CD4-positive, alpha-beta T cell treated with Interleukin-4 for 1 hour (primary cell): ENCODE results near the gene TRAP1.
A peak's percentile ranks its signal among the peaks of the same experiment; 100 is the strongest.

Source experiments
- DNase-seq, 2 donors: peaks; one replicate each; pipeline ENCODE4 v3.0.0-alpha.2; 2020 to 2022

The TRAP1 gene

DNA sequence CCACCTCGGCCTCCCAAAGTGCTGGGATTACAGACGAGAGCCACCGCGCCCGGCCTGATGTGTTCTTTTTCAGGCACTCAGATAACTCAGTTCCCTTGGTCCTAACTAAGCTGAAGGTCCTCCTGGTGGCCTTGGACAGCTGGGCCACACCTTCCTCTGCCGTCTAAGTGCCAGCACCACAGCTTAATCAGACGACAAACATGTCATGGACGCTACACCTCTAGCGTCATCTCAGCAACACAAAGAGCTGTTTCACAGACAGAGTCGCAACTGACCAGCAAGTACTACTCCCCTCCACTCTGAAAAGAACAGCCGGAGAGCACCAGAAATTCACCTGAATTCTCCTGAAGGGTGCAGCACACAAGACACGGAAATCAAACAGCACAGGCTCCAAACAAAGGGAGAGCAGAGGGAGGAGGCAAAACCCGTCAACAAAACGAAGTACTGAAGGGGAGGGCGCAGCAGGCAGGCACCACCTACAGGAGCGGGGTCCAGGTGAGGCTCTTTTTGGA lies 4.4 kb downstream of the TRAP1 start:
- no peak for DNase-seq

DNA sequence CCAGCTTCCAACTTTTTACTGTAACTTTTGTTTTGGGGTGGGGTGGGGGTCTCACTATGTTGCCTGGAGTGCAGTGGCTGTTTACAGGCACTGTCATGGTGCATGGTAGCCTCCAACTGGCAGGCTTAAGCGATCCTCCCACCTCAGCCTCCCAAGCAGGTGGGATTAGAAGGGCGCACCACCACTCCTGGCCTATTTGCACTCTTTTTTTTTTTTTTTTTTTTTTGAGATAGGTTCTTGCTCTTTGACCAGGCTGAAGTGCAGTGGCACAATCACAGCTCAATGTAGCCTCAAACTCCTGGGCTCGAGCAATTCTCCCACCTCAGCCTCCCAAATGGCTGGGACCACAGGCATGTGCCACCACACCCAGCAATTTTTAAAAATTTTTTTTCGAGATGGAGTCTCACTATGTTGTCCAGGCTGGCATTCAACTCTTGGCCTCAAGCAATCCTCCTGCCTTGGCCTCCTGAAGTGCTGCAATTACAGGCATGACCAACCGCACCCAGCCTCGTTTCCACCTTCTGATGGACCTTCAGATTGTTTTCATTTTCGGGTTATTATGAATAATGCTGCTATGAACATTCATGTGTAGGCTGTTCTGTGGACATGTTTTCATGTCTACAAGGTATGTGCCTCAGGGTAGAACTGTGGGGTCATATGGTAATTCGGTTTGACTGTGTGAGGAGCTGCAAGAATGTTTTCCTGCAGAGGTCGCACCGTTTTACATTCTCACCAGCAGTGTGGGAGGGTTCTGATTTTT lies 10.9 kb downstream of the TRAP1 start:
- no peak for DNase-seq

DNA sequence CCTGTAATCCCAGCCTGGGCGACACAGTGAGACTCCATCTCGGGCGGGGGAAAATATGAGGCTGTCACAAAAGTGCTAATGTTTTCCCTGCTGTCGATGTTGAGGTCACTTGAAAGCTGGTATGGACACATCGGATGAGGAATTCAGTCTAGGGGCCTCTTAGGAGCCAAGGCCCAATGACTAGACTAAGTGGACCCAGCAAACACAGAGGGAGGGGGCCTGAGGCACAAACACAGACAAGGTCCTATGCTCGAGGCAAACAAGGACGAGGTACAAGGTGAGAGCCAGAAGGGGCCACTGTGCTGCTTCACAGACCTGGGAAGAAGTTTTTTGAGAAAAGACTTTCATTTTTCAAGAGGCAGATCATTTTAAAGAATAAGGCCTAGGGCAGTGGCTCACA lies 15.2 kb downstream of the TRAP1 start:
- no peak for DNase-seq

DNA sequence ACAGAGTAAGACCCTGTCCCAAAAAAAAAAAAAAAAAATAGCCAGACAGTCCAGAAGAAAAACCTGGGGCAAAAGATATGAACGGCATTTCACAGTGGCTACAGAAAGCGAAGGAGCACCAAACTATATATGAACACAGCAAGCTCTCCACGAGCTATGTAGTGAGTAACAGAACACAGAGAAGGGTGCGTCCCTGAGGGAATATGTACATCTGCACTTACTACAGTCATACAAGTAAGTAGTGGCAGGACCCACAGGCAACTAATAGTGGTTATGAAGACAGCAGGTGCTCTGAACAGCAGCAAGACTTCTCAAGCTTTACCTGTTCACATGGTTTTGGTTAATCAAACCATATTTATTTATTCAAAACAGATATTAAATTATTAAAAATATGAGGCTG lies 15.8 kb downstream of the TRAP1 start:
- no peak for DNase-seq

DNA sequence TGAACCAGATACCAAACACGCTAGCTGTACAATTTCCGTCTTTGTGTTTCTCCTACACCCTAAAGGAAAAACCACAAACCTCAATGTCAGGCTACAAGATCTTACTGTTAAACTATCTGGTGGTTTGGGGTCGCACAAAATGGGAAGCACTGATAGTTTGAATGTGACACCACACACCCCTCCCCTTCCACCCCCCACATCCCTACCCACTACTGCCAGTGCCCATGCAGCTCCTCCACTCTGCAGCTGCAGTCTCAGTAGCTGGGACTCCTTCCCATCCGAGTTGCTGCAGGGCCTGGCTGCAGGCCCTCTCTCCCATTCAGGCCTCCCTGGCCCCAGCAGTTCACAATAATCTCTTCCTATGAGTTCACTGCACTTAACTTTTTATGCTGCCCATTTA lies 18.4 kb downstream of the TRAP1 start:
- DNase-seq, result no peak

DNA sequence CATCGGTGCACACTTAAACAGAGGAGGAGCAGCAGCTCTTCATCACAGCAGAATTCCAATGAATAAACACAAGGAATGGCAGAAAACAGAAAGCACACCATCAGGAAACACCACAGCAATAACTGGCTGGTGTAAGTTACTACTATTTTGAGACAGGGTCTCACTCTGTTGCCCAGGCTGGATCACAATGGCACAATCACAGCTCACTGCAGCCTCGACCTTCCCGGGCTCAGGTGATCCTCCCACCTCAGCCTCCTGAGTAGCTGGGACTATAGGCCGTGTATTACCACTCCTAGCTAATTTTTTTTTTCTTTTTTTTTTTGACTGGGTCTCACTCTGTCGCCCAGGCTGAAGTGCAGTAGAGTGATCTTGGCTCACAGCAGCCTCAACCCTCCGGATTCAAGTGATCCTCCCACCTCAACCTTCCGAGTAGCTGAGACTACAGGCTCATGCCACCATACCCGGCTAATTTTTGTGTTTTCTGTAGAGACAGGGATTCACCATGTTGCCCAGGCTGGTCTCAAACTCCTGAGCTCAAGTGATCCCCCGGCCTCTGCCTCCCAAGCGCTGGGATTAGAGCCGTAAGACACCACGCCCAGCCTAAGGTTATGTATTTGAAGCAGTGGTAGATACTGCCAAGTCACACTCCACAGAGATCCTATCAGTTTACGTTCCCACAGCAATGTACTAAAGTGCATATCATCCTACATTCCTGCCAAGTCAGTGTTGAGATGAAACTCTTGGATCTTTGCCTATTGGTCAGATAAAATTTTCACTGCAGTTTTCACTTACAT lies 20.7 kb downstream of the TRAP1 start:
- DNase-seq, result no peak

DNA sequence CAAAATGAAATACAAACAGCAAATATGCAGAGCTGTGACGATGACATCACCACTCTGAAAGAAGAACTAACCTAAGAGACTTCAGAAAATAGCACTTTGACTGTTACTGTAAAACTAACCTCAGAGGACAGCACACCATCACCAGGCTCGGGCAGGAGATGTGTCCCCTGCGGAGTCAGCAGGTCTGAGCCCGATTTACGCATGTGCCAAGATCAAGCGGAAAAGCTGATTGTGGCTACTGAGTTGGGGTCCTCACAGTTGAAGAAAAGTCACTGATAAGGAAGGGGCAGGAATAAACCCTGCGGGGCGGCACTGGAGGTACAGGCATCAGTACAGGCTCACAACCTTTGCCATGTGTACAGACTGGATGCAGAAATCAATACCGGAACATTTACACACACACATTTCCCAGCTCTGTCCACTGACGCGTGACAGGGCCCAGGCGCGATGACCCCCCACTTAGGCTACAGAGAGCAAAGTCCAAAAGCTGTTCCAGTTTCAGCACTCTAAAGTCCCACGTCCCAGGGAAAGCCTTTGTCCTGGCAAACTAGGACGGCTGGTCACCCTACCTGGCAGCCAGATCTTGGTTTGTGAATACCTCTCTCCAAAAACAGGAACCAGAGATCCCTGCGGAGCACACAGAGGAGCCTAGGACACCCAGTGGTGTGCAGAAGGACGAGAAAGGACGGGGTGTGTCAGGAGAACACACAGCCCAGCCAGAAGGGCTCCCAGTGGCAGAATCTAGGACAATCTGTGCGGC lies 21.5 kb downstream of the TRAP1 start:
- DNase-seq, result no peak

DNA sequence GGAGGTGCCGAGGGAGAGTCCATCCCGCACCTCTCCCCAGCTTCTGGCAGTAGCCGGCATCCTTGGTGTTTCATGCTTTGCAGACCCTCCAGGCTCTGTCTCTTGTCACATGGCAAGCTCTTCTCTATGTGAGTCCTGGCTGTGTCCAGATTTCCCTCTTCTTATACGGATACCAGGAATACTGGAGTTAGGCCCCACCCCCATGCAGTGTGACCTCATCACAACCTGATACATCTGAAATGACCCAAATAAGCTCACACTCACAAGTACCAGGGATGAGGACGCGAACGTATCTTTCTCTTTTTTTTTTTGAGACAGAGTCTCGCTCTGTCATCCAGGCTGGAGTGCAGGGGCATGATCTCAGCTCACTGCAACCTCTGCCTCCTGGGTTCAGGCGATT lies 23.3 kb downstream of the TRAP1 start:
- no peak for DNase-seq

DNA sequence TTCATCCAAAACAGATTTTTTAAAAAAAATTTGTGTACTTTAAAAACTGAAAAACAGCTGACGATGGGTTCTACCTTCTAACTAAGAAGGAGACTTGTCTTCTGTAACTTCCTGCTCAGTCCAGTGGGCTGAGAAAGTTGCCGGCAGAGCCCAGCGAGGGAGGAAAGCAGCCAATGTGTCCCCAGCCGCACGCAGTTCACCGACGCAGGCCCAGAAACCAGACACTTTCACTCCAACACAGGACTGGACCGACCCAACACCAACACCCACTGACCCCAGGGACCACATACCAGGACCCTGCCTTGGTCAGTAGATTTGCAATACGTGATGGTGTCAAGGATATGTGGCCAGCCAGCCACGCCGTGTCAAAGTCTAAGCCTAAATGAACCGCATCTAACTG lies 25.6 kb downstream of the TRAP1 start:
- DNase-seq, result no peak

DNA sequence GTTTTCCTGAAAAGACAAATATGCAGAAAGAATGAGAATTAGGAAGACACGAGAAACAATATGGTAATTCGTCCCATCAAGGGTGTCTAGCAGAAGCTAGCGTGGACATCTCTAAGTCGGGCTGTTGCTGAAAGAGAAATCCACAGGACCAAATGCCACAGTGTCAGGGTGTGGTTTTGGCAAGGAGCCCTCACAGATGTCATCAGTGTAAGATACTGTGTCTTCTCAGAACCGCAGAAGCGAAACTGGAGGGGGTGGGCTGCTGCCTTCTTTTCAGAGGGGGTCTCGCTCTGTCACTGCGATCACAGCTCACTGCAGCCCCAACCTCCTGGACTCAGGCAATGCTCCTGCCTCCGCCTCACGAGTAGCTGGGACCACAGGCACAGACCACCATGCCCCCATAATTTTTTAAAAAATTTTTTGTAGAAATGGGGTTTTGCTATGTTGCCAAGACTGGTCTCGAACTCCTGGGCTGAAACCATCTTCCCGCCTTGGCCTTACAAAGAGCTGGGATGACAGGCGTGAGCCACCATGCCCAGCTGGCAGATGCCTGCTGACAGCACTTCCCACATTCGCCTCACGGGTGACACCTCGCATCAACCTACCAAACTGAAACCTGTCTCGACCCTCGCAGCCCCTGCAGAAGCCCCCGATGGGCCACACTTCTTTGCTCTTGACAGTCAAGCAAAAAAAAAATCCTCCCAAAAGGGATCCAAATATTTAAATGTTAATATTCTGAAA lies 26.2 kb downstream of the TRAP1 start:
- DNase-seq, result no peak

DNA sequence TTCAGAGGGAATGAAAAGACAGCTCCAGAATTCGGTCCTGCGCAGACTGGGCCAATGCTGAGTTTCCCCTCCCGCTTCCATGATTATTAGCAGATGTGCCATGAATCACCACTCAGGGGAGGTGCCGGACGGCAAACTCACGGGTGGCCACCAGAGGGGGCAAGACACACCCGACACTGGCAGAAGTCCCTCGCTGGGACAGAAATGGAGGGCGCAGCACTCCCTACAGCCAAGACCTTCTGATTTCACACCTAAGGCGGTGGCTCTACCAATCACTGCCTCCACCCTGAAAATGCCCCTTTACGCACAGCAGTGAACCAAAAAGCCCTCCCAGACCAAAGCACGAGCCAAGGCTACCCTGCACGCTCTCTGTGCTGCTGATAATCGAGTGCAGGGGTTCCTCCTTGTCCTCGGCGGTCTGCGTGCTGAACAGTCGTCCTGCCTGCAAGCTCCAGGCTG lies 26.8 kb downstream of the TRAP1 start:
- DNase-seq, result peak; percentile 85 to 86

DNA sequence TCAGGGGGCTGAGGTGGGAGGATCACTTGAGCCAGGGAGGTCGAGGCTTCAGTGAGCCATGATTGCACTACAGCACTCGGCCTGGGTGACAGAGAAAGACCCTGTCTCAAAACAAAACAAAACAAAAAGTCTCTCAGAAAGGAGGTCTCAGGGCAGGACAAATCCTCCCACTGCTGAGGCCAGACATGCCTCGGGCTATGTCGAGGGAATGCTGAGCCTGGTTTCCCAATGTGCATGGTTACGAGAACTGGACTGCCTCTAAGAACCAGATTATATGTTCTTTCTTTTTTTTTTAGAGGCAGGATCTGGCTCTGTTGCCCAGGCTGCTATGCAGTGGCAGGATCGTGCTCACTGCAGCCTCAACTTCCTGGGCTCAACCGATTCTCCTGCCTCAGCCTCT lies 27.6 kb downstream of the TRAP1 start:
- no peak for DNase-seq

DNA sequence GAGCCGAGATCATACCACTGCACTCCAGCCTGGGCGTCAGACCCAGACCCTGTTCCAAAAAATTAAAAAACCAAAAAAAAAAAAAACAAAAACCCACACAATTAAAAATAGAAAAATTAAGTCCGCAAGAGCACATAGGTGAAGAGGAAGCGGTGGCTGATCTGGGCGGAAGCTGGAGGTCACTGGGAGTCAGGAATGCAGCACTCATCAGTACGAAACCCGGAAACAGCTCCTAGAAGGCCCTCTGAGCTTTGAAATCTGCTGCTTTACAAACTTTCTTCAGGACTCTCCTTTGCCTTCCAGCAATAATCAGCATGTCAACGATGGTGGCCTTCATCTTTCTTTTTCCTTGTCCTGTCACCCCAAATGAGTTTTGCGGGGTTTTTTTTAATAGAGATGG lies 29.5 kb downstream of the TRAP1 start:
- no peak for DNase-seq

DNA sequence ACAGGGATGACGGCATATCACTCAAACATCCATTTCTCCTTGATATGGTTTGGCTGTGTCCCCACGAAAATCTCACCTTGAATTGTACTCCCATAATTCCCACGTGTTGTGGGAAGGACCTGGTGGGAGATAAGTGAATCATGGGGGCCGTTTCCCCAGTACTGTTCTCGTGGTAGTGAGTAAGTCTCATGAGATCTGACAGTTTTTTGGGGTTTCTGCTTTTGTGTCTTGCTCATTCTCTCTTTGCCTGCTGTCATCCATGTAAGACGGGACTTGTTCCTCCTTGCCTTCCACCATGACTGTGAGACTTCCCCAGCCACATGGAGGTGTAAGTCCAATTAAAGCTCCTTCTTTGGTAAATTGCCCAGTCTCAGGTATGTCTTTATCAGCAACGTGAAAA lies 30.3 kb downstream of the TRAP1 start:
- no peak for DNase-seq

DNA sequence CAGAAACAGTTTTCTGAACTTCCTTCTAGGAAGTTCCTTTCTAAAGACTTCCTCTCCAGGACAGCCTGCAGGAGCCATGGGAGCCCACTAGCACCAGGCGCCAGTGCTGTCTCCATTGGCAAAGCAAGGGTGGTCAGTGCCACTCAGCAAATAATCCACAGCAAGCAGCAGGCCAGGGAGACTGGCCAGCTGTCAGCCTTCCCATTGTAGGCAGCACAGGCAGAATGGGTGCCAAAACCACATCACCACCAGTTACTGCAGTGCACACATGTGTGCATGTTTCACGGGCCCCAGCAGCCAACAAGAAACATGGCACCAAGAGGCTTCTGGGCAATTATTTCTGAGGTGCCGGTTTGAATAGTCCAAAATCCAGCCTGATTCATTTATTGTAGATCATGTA lies 36.1 kb downstream of the TRAP1 start:
- no peak for DNase-seq

DNA sequence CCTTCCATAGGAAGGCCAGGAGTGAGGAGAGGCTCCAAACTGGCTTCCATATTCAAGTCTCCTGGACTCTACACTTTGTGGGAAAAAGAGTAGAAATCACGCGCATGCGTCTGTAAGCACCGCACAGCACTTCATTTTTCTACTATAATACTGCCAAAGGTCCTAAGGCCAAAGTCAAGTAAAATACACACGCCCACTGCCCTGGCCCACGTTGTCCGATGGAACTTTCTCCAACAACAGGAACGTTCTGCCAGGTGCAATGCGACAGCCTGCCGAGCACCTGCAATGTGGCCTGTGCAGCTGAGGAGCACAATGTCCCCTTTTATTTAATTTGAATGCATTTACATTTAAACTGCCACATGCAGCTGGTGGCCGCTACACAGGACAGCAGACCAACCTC lies 39.3 kb downstream of the TRAP1 start:
- DNase-seq, result no peak

DNA sequence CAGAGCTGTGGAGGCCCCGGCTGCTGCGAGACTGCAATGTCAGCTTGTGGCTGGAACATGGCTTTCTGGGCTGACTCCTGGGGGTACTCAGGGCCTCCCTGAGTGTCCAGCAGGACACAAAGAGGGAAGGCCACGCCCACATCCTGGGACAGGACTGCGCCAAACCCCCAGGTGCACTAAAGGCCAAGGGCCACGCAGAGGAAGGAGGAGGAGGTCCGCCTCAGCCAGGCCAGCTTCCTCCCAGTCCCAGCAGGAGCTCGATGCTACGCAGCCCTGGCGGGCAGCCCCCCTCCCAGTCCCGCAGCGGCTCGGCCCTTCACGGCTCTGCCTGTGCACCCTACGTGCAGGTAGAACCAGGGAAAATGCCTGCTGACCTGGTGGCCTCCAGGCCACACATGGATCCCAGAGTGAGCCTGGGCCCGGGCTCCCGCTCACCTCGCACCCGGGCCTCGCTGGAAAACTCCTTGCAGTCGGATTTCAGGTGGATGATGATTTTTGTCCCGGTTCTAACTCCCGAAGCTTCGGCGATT lies 41.7 kb downstream of the TRAP1 start:
- DNase-seq, result no peak

DNA sequence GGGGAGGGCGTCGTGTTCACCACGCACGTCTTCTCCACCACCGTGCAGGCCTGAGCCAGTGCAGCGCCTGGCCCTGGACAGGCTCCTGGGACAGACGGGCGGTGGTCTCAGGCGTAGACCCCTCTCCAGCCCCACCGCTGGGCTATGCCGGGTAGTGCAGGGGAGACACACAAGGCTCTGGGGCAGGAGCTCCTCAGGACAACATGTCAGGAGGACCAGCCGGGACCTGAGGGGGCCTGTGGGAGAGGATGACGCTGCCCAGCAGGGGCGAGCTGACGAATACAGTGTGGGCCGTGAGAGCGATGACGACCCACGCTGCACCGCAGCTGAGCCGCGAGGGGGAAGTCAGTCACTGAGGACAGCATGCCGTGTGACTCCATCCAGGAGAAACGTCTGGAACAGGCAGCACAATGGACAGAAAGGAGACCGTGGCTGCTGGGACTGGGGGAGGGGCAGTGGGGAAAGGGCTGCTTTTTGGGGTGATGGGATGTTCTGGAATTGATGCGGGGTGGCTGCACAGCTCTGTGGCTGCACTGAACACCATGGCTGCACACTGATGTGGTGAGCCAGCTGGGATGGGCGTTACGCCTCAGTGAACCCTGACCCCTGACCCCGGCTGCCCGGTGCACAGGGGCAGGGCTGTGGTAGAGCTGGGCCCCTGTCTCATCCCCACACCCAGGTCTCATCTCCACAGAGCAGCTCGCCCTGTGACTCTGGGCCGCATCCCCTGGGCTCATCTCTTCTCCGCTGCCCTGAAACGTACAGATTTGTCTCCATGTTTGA lies 42.6 kb downstream of the TRAP1 start:
- no peak for DNase-seq

DNA sequence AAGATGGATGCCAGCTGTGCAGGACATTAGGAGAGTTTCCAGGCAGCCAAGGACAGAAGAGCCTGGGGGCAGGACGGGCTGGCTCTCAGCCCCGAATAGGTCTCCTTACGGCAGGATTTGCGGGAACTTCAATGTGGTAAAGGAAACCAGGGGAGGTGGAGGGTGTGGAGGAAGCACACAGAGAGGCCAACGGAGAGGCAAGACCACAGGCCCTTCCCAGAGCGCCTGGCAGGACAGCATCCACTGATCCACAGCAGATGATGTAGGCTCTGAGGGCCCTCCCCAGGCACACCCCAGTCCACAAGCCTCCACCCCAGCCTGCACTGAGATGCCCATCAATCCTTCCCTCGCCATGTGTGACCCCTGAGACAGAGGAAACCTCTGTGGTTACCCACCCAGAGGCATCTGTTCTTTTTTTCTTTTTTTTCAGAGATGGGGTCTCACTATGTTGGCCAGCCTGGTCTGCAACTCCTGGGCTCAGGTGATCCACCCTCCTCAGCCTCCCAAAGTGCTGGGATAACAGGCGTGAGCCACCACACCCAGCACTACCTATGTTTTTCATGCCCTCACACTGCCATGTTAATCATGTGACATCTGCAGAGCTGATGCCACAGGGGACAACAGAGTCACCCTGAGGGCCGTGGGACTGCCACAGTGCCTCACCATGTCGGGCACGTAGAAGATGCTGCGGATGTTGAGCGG lies 43.5 kb downstream of the TRAP1 start:
- DNase-seq, result no peak

DNA sequence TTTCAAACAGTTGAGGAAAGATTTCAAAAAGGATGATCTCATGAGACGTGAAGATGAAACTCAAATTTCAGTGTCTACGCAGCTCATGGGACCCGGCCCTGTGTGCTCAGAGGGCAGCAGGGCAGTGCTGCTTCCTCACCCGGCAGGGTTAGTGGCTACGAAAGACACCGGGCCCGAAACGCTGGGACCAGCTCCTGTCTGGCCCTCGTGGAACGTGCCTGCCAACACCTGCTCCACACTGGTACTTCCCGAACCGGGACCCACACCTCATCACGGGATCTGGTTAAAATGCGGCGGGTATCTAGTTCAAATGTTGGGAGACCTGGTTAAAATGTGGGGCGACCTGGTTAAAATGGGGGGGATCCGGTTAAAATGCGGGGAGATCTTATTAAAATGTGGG lies 44.1 kb downstream of the TRAP1 start:
- DNase-seq, result no peak

DNA sequence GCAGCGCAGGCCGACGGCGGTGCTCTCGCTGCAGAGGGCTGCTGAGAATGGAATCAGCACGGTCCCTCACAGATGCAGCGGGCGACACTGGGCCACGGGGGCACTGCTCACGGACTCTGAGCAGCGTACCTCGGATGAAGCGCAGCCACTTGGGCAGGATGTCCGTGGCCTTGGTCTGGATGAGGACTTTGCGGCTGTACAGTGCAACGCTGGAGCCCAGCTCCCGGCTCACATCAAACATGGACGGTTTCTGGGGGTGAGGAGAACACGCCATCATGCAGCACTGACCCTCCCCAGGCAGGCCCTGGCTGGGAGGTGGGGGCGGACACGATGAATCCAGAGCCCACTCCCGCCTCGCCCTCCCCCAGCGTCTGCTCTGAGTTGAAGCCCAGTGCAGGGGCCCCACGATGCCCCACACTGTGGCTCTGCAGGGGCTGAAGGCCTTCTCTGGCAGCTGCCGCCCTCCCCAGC lies 44.7 kb downstream of the TRAP1 start:
- no peak for DNase-seq
